Liver (tissue), 3 donors: ENCODE measurements around the gene CHRNA4.

ENCODE experiments used
- CTCF ChIP-seq: fragments of 150-350 bp; IDR thresholded peaks from 2 replicates; pipeline ENCODE4 v1.5.1; 2017; ENCODE audit warnings: improper control_type of control experiment, low read depth, low read length; ENCODE audit not compliant: missing input control
- RAD21 ChIP-seq, 2 donors: IDR thresholded peaks; 2 replicates each; pipeline ENCODE4 v1.6.1; 2016; ENCODE audit warnings: antibody characterized with exemption in 2 of 2, mild to moderate bottlenecking in 2 of 2
- donor health status: healthy.
- donor health status: healthy.

GRCh38 chr20:63397946-63398450 is 36.8 kb upstream of the CHRNA4 start:
- TF ChIP-seq CTCF, result no peak
- no peak for TF ChIP-seq RAD21 (IDR thresholded peaks at IDR 0.05)
